OCI-LY1 (cell line): ENCODE data around the gene S100A12.

Source experiments
- EZH2 ChIP-seq: fragments of 200-600 bp; sonication (generic), shearing (Covaris generic); IDR thresholded peaks from 2 replicates; pipeline ENCODE4 v1.8.0; 2017; ENCODE audit warnings: borderline replicate concordance, mixed run types, mild to moderate bottlenecking, antibody characterized with exemption, low read length, moderate library complexity, mixed read lengths
- TF ChIP-seq, protein P1 (sequence below): fragments of 200-600 bp; sonication (generic), shearing (Covaris generic); IDR thresholded peaks from 2 replicates; pipeline ENCODE4 v1.5.1; 2017; ENCODE audit warnings: mild to moderate bottlenecking, antibody characterized with exemption, low read length, moderate library complexity, mixed read lengths

DNA sequence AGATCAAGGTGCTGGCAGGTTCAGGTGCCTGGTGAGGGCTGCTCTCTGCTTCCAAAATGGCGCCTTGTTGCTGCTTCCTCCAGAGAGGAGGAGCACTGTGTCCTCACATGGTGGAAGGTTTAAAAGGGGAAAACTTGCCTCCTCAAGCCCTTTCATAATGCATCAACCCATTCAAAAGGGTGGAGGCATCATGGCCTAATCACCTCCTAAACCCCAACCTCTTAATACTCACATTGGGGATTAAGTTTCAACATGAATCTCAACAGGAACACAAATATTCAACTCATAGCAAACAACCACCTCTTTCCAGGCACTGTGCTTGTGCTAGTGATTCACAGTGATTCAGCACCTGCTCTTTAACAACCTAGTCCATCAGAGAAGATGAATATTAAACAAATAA lies 4.2 kb downstream of the S100A12 start:
- TF ChIP-seq, protein P1, sequence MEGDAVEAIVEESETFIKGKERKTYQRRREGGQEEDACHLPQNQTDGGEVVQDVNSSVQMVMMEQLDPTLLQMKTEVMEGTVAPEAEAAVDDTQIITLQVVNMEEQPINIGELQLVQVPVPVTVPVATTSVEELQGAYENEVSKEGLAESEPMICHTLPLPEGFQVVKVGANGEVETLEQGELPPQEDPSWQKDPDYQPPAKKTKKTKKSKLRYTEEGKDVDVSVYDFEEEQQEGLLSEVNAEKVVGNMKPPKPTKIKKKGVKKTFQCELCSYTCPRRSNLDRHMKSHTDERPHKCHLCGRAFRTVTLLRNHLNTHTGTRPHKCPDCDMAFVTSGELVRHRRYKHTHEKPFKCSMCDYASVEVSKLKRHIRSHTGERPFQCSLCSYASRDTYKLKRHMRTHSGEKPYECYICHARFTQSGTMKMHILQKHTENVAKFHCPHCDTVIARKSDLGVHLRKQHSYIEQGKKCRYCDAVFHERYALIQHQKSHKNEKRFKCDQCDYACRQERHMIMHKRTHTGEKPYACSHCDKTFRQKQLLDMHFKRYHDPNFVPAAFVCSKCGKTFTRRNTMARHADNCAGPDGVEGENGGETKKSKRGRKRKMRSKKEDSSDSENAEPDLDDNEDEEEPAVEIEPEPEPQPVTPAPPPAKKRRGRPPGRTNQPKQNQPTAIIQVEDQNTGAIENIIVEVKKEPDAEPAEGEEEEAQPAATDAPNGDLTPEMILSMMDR, result no peak
- TF ChIP-seq EZH2, result no peak
